ENCODE data around the gene EMCN. TPM values are rescaled to one million over a fixed set of nuclear protein-coding genes. Genes with fewer than 3 reads are reported as not detected.
A peak's percentile ranks its signal among the peaks of the same experiment; 100 is the strongest.
"Not testable (repeated sequence)": the region's sequence is repeated elsewhere in the genome, so short reads cannot be mapped to it uniquely, and the experiment has no call there.

Gene EMCN
- total RNA-seq, 1 experiment from 2014 or later: not detected

DNA sequence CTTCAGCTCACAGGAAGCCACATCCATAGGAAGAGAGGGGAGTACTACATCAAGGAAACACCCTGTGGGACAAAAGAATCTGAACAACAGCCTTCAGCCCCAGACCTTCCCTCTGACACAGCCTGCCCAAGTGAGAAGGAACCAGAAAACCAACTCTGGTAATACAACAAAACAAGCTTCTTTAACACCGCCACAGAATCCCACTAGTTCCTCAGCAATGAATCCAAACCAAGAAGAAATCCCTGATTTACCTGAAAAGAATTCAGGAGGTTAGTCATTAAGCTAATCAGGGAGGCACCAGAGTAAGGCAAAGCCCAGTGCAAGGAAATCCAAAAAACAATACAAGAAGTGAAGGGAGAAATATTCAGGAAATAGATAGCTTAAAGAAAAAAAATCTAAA is 137.4 kb downstream of the EMCN start:
- DNase-seq (ENCODE audit: low spot score): not testable (repeated sequence)

DNA sequence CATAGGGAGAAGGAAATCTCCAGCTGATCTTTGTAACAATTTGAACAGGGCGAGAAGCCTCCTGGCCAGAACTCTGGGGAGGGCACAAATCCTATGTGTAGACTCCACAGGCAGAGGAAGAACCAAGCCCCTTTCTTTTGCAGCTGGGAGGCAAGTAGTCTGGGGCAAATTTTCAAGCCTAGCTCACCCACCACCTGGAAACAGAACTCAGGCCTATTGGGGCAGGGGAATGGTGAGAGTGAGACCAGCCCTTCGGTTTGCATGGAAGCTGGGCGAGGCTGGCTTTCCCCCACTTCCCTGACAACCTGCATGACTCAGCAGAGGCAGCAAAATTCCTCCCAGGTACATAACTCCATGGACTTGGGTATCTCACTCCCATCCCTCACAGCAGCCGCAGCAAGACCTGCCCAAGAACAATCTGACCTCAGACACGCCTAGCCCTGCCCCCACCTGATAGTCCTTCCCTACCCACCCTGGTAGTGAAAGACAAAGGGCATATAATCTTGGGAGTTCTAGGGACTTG is 138.2 kb downstream of the EMCN start:
- no peak for DNase-seq (ENCODE audit: low spot score)

DNA sequence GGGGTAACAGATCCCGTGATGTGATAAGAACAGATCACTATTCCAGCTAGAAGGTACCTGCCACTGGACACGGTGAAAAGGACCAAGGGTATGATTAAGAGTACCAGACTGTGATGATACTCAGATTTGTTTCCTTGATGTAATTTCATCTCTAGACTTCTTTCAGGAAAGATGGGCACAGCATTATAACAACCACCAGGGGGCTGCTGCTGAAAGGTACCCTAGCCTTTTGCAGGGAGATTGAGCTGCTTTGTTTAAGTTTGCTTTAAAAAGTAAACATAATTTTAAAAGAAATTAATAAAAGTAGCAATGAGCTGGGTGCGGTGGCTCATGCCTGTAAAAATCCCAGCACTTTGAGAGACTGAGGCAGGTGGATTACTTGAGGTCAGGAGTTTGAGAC is 145.4 kb downstream of the EMCN start:
- DNase-seq (ENCODE audit: low spot score): no peak

DNA sequence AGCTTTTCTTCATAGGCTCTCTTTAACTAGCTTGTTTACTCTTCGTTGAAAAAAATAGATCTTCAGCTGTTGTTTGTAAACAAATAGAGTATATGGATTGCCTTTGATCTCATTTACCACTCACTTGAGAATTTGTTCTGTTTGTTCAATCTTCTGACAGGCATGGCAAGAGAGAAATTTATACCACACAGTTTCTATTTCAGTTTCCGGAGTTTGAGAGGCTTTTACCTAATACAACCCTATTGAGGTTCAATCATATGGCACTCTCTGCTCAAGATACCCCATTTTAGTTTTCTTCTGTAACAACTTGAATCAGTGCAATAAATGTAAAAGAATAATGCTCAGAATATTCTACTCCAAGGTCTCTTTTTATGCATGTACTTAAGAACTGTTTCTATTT is 148.0 kb downstream of the EMCN start:
- no peak for DNase-seq (ENCODE audit: low spot score)

DNA sequence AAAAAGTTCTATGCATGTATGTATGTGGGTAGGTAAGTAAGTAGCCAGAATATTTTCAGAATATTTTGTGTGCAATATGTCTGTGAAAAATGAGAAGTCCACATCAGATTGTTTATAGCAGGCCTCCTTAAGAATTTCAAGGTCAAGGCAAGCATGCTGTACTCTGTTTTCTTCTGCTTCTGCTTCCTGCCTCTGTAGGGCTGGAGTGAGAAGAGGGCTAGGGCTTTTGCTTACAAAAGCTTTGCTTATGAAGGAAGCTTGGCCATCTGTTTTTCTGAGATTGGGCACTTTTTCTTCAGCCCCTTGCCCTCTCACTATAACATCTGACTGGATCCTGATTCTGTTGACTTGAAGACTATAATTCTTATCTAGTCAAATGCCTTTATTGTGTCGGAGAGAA is 150.4 kb downstream of the EMCN start:
- no peak for DNase-seq (ENCODE audit: low spot score)

DNA sequence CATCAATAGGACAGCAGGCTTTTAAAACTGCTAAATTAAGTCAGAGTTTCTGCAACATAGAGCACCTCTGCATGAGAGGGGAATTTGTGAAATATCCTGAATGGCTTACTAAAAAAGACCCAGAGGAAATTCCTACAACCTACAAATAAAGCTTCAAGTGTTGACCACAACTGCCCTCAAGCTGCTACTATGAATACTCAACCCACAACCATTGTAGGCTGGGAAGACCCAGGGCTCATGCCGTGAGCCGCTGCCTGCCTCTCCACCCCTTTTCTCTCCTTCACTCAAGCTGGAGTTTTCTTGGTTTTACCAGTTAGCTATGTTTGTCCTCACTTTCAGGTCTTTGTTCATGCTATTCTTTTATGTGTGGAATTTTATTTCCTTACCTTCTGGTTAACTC is 151.6 kb downstream of the EMCN start:
- DNase-seq (ENCODE audit: low spot score): no peak

DNA sequence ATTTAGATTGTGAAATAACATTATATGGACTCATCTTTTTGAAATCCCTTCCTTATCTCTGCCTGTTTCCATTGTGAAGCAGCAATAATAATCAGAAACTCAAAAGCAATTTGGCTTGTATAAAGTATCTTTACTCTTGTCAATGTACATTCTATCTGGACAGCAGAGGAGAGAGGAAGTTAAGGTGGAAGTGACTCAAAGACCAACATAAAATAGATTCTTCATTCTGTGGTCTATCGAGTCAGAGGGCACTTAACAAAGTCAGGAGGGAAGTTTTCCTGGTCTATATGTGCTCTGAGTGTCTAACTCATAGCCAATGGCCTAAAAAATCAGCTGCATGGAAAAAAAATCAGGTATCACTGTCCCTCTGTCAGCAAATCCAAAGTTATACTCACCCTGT is 155.5 kb downstream of the EMCN start:
- no peak for DNase-seq (ENCODE audit: low spot score)

DNA sequence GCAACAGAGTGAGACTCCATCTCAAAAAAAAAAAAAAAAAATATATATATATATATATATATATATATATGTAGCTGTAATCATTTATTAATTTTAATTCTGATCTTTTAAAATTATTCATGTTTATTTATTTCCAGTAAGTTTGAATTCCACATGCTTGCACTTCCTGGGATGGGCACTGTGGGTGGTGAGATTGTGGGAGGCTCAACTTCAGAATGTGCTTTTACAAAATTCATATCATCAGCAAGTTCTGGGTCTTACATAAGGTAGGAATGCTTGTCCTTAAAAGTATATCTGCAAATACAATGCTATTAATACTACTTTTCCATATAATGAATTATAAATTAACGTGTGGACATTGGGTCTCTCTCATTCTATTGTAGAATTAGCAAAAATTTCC is 156.5 kb downstream of the EMCN start:
- DNase-seq (ENCODE audit: low spot score): no peak

DNA sequence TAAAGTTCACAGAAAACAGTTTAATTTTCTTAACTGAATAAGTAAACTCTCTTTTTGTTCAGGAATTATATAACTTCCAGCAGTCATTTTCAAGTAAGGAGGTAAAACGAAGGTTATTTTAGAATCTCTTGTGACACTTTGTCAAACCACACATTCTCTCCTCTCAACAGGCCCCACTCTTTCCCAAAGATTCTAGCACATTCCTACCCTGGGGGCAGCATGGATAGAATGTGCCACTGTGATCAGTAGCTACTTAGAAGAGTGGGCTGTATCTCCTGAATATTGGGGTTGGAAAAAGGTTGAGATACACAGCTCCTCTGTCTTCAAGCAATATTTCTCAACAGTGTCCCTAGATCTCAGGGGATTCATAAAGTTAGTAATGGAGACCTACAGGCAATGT is 157.6 kb downstream of the EMCN start:
- no peak for DNase-seq (ENCODE audit: low spot score)

DNA sequence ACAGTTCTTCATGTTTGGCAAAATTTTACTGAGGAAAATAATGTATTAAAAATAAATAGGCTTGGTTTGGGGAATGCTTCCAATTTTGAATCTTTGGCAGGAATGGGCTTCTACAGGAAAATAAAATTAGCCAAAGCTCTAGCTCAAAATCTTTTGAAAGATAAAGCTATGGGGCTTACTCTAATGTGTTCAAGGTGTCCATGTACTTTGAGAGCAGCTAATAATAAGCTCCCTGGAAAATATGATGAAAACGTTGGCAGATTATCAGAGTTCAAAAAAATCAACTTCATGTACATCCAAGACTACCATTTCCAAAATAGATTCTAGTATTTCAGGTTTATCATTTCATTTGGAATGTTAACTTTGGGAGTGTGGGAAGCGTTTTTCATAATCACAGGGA is 158.4 kb downstream of the EMCN start:
- DNase-seq (ENCODE audit: low spot score): no peak

DNA sequence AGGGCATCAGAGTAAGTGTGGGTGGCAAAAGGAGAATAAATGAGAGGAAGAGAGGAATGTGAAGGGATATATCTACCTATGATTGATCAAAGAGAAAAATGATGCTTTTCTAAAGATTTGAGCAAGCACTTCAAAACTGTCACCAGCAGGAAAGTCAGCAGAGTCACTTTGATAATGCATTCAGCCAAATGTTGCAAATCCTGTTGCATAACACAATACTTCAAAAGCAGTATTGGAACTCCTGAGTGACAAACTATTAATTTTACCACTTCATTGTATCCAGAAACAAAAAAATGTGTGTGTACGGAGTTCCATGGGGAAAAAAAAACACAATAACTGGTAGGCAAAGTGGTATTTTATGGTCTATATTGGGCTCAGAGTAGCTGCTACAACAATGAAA is 160.3 kb downstream of the EMCN start:
- no peak for DNase-seq (ENCODE audit: low spot score)

DNA sequence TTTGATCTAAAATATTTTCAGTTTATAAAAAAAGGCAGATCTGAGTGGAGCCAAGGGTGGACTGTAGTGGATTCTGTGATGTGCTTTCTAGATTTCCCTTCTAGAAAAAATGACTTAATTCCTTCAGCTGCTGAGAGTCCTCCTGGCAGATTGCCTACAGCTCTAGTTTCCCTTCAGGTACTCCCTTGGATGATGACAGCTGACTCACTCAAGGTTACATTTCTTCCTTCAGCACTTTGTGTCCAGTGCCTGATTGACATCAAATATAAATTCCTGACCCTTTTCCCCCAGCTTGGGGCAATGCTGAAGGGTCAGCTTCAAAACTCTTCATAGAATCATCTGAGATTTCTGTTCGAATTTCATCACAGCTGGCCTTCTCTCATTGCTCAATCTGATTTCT is 161.7 kb downstream of the EMCN start:
- no peak for DNase-seq (ENCODE audit: low spot score)

DNA sequence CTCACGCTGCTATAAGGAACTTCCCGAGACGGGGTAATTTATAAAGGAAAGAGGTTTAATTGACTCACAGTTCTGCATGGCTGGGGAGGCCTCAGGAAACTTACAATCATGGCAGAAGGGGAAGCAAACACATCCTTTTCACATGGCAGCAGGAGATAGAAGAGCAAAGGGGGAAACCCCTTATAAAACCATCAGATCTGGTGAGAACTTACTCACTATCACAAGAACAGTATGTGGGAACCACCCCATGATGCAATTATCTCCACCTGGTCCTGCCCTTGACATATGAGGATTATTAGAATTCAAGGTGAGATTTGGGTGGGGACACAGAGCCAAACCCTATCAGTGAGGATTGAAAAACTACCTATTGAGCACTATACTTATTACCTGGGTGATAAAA is 165.5 kb downstream of the EMCN start:
- DNase-seq (ENCODE audit: low spot score): not testable (repeated sequence)

DNA sequence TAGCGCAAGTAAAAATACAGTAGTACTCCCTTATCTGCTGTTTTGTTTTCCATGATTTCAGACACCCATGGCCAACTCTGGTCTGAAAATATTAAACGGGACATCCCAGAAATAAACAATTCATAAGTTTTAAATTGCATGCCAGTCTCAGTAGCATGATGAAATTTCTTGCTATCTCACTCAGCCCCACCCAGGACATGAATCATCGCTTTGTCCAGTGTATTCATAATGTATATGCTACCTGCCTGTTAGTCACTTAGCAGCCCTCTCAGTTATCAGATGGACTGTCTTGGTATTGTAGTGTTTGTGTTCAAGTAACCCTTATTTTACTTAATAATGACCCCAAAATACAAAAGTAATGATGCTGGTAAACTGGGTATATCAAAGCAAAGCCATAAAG is 169.3 kb downstream of the EMCN start:
- DNase-seq (ENCODE audit: low spot score): peak; percentile 88

DNA sequence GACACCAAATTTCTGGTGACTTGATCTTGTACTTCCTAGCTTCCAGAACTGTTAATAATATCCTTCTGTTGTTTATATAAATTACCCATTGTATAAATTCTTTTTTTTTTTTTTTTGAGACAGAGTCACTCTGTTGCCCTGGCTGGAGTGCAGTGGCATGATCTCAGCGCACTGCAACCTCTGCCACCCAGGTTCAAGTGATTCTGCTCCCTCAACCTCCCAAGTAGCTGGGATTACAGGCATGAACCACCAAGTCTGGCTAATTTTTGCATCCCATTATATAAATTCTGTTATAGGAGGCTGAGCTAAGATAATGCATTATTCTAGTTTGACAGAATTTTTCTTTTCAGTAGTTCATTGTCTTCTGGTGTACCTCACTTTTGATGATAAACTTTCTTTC is 170.6 kb downstream of the EMCN start:
- no peak for DNase-seq (ENCODE audit: low spot score)

DNA sequence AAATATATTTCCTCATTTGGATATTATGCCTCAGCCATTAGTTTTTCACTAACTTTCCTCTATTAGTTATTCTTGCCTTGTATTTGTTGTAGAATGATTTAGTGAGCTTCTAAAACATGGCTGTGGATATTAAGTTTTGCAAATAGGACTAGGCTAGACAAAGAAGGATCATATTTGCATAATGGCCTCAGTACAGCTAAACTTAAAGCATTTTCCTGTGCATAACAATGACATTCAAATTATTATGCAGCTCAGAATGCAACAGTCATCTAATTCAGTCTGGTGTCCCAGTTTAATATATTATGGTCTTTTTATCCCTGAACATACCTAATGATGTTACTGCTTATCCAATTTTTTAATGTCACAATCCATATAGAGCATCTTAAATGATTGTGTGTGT is 172.2 kb downstream of the EMCN start:
- no peak for DNase-seq (ENCODE audit: low spot score)

Data from A172 (cell line).